NAMALWA (cell line): ENCODE data around the gene DRGX.

ENCODE experiments used
- DNase-seq: peaks from one replicate; pipeline ENCODE4 v3.0.0-alpha.2; 2015; ENCODE audit warnings: low spot score

Gene DRGX

DNA sequence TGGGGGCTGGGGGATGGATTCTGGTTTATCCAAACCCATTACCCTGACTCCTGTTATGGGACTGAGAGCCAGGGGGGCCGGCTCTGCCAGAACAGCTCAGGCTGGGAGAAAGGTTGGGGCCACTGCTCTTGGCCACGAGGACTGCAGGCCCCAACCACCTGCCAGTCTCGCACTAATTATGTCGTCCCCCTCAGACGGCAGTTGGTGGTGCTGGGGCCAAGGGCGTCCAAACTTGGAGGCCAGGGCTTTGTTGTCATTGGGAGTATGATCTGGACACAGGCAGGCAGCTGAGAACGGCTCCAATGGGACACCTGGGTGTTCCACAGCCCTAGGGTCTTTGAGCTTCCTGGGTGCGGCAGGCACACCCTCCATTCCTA, 34.7 kb downstream of the DRGX start:
- DNase-seq, result no peak

DNA sequence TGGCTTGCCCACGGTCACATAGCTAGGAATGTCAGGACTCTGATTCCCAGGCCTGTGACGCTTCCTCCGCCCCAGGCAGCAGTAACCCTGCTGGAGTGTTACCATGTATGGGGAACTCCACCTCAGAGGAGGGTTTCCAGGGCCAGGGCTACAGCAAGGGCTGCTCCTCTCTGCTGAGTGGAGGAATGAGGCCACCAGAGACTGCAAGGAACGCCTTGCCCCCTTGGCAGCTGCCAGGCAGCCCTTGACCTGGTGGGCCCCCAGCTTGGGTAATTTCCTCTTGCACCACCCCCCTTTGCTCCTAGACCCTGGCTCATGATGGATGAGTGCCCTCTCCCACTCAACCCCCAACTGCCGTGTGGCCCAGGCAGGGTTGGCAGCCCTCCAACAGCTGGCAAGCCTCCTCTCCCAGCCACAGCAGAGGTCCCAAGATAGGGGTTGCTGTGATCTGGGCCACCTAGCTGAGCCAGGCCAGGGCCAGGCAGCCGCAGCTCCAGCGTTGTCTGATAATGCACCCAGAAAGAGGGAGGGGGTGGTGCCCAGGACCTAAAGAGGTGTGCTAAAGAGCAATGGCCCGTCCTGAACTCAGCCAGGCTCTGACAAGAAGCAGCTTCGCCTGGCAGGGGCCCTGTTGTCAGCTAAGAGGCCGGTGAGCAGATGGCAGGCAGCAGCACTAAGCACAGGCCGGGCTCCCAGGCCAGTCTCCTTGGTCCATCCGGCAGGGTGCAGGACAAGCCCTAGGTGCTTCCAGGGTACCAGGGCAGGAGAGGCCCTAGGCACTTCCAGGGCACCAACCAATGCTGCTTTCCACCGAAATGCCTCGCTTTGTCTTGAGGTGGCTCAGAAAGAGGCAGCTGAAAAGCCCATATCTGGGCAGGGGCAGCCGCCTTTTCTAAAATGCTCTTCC, 35.4 kb downstream of the DRGX start:
- DNase-seq, result no peak

- no peak for DNase-seq
Measured at GRCh38 chr10:49359349-49360270, 36.3 kb downstream of the DRGX start.

DNA sequence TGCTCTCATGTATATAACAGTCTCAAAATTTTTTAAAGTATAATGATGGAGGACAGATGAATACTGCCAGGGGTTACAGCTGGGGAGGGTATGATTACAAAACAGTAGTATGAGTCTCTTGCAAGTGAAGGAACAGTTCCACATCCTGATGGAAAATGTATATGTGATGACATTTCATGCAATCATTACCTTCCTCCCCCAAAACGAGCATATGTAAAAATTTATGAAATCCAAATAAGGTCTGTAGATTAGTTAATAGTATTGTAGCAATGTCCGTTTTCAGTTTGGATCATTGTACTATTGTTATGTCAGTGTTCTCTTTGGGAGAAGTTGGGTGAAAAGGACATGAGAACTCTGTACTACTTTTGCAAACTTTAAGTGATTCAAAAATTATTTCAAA, 38.0 kb downstream of the DRGX start:
- no peak for DNase-seq

DNA sequence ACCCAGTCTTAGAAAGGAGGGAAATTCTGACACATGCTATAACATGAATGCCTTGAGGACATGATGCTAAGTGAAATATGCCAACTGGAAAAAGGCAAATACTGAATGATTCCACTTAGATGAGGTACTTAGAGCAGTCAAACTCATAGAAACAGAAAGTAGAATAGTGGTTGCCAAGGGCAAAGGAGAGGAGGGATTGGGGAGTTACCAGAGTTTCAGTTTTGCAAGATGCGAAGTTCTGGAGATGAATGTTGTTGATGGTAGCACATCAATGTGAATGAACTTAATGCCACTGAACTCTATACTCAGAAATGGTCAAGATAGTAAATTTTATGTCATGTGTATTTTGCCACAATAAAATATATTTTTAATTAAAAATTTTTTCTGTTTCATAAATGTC, 38.9 kb downstream of the DRGX start:
- DNase-seq, result no peak

- no peak for DNase-seq
Measured at GRCh38 chr10:49356181-49356580, 39.7 kb downstream of the DRGX start.

DNA sequence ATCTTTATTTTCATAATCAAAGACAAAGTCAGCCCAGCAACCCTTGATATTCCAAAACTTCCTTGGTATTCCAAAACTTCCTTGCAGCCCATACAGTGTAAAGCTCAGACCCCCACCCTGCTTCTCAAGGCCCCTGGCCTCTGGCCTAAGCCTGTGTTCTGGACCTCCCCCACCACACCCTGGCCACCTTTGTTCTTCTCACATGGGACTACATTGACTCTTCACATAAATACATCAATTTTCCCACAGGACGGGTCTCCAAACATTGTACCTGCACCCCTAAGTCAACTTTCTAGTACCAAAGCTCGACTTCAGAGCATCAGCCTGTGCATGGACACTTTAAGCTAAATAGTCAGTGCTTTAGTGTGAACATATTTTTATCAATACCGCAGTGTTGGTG, 40.7 kb downstream of the DRGX start:
- no peak for DNase-seq

DNA sequence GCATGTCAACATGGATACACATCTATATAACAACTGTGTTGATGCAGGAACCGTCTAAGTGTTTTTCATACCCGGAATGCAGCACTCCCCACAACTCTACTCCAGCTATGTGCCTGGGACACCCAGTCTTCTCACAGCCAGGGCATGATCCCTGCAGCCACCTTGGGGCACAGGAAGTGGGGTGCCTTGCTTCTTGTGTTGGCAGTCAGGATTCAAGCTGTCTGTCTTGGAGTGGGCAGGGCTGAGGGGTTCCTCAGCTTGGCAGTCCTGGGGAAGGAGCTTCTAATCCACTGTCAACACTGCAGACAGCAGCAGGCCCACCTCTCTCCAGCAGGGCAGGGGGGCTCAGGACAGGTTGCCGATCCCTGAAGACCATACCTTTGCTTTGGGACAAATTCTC, 41.3 kb downstream of the DRGX start:
- no peak for DNase-seq

- DNase-seq, result no peak
Measured at GRCh38 chr10:49353895-49354566, 41.9 kb downstream of the DRGX start.

DNA sequence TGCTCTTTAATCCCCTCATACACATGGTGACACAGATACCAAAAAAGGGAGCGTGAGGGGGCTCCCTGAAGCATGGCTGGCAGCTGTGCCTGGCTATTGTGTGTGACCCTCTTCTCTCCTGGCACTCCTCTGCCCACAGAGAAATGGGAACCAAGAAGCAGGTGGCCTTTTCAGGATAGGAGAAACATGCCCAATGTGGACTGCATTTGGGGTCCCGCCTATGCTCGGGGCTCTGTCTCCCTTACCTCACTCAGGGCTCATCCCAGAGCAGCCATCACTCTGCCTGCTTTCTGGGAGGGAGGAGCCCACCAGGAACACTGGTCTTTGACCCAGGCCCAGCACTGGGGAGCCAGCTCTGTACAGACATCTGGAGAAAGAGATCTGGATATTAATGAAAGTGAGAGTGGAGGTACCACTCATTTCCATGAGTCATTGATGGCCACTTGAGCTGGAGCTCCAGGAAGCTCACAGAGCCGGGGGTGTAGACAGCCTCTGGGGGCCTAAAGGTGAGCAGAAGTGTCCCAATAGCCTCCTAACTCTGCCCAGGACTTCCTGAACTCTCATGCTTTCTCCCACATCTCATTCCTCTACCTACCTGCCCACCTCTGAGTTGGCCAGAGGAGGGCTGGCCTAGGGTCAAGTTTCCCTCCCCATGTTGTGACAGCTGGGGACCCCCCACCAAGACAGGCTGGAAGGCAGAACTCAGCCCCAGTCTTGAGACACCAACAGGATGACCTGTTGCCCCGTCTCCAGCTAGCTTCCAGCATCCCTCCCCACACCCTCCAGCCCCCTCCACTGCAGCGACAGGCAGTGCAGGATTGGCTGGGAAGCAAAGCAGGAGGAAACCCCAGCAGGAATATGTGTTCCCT, 42.6 kb downstream of the DRGX start:
- no peak for DNase-seq

DNA sequence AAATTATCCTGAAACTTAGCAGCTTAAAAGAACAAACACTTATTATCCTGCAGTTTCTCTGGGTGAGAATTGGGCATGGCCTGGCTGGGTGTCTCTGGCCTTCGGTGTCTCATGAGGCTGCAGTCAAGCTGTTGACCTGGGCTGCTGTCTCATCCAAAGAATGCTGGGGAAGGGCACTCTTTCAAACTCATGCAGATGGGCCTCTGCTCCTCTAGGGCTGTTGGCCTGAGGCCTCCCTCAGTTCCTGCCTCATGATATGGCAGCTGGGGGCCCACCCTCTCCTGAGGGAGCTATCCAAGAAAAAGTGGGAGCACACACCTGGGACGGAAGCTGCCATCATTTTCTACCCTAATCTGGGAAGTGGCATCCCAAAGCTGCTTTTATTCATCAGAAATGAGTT, 43.6 kb downstream of the DRGX start:
- no peak for DNase-seq

DNA sequence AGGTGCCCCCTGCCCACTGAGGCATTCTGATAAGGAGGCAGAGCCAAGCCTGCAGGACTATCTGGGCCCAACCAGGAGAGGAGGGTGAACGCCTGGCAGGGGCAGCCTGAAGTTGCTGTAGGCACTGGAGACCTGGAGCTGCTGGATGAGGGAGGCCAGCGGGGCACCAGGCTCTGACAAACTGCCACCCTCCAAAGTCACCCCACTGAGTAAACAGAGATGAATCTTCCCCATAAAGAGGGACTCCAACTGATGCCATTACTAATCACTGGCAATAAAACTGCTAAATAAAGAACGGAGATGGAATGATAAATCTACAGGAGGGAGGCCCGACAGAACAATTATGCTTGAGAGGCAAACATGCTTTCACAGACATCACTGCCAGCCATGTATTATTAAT, 44.2 kb downstream of the DRGX start:
- DNase-seq, result no peak

GRCh38 chr10:49350846-49351532, 44.9 kb downstream of the DRGX start:
- no peak for DNase-seq

GRCh38 chr10:49350138-49350537, 45.8 kb downstream of the DRGX start:
- DNase-seq, result no peak

- no peak for DNase-seq
Measured at GRCh38 chr10:49349390-49349789, 46.5 kb downstream of the DRGX start.

GRCh38 chr10:49348593-49348992, 47.3 kb downstream of the DRGX start:
- no peak for DNase-seq

GRCh38 chr10:49347827-49348226, 48.1 kb downstream of the DRGX start:
- DNase-seq, result no peak

- DNase-seq, result no peak
Measured at GRCh38 chr10:49347342-49347741, 48.5 kb downstream of the DRGX start.

DNA sequence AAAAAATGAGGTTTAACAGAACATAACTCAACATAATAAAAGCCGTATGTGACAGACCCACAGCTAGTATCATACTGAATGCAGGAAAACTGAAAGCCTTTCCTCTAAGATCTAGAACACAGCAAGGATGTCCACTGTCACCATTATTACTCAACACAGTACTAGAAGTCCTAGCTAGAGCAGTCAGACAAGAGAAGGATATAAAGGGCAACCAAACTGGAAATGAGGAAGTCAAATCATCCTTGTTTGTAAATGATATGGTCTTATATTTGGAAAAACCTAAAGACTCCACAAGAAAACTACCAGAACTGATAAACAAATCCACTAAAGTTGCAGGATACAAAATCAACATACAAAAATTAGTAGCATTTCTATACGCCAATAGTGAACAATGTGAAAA, 51.0 kb downstream of the DRGX start:
- DNase-seq, result no peak

GRCh38 chr10:49338604-49339003, 57.3 kb downstream of the DRGX start:
- no peak for DNase-seq
